ENCODE results near the gene AMOTL2. TPM values are rescaled to one million over a fixed set of nuclear protein-coding genes. Genes with fewer than 3 reads are reported as not detected.

Gene AMOTL2
- total and polyA plus RNA-seq, 2 donors (not counting 3 experiments of a cell fraction or from before 2014, with no cell fraction given) = 130 to 145 TPM

DNA sequence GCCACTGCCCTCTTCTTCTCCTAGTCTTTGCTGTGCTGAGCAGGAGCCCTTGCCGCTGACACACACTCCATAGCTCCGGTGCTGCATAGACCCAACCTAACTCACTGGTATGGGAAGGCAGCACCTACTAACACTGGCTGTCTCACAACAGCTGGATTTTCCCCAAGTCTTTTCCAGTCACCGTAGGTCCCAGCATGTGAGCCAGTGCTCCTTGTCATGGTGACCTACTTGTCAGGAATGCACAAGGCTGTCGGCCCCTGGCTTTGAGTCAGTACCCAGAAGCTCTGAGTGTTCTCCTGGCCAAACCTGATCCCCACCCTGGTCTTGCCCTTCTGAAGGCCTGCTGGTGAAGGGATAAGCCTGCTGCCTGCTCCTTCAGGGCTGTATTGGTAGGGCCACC lies 25.7 kb downstream of the AMOTL2 start:
- H3K4me3 ChIP-seq (replicated peaks in 1 of 3; ENCODE audit: insufficient read depth in 1 of 3, low read depth in 1 of 3, low read length in 3 of 3) = no peak overlapping the region
- H3K9me3 ChIP-seq (replicated peaks; ENCODE audit: control insufficient read depth, insufficient read depth, low read length) = no peaks in the 10 kb centered on the region
- H3K9me1 ChIP-seq (replicated peaks; ENCODE audit: control insufficient read depth, extremely low read depth, insufficient read depth, low read length) = no peaks in the 10 kb centered on the region
- no TSS peak for BruUV-seq (replicated peaks)
- no peak overlapping the region for H3K9ac ChIP-seq (replicated peaks; ENCODE audit: extremely low read depth, insufficient read depth, low read length)
- no peaks in the 10 kb centered on the region for H4K20me1 ChIP-seq (replicated peaks; ENCODE audit: control insufficient read depth, extremely low read depth, insufficient read depth, low read length)
- no peak overlapping the region for H3K27ac ChIP-seq (ENCODE audit: insufficient read depth, low read depth, low read length)
- DNase-seq (ENCODE audit: low read depth, low spot score) = no peak
- FAIRE-seq = no peak
- CTCF ChIA-PET = interaction anchor here (1.2 kb wide), 1 partner anchor 31 kb away, joined by 3 read pairs; no protein-coding TSS in a partner anchor
- no peak overlapping the region for H2AFZ ChIP-seq (ENCODE audit: low read depth, low read length)
- POLR2A ChIA-PET = no interaction called here
- no peak overlapping the region for H3K4me2 ChIP-seq (ENCODE audit: insufficient read depth, low read length)
- no peaks in the 10 kb centered on the region for H3K4me1 ChIP-seq (ENCODE audit: control insufficient read depth, extremely low read depth, insufficient read depth, low read length)
- intact Hi-C loops (cut with micrococcal nuclease) = no loop called here
- dilution Hi-C loops (cut with MboI; ENCODE audit: extremely low pct_ligation_motif_present, low sequenced_read_pairs) = no loop called here
- no peaks in the 10 kb centered on the region for H3K79me2 ChIP-seq (ENCODE audit: control insufficient read depth, insufficient read depth, low read length)
- TF ChIP-seq MYC (IDR thresholded peaks at IDR 0.05; ENCODE audit: low read depth, low read length) = no peak
- TF ChIP-seq, protein P1, sequence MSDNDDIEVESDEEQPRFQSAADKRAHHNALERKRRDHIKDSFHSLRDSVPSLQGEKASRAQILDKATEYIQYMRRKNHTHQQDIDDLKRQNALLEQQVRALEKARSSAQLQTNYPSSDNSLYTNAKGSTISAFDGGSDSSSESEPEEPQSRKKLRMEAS (IDR thresholded peaks at IDR 0.05; ENCODE audit: insufficient read depth, insufficient read length) = no peak
- no peak for TF ChIP-seq POLR2A (IDR thresholded peaks at IDR 0.05; ENCODE audit: low read depth, low read length)
- no peak for TF ChIP-seq JUN (IDR thresholded peaks at IDR 0.05; ENCODE audit: borderline replicate concordance, insufficient read depth, insufficient read length, low read depth)
- TF ChIP-seq EZH2 (IDR thresholded peaks at IDR 0.05; ENCODE audit: borderline replicate concordance, low read depth, low read length, severe bottlenecking) = no peak
- TF ChIP-seq, protein P2, sequence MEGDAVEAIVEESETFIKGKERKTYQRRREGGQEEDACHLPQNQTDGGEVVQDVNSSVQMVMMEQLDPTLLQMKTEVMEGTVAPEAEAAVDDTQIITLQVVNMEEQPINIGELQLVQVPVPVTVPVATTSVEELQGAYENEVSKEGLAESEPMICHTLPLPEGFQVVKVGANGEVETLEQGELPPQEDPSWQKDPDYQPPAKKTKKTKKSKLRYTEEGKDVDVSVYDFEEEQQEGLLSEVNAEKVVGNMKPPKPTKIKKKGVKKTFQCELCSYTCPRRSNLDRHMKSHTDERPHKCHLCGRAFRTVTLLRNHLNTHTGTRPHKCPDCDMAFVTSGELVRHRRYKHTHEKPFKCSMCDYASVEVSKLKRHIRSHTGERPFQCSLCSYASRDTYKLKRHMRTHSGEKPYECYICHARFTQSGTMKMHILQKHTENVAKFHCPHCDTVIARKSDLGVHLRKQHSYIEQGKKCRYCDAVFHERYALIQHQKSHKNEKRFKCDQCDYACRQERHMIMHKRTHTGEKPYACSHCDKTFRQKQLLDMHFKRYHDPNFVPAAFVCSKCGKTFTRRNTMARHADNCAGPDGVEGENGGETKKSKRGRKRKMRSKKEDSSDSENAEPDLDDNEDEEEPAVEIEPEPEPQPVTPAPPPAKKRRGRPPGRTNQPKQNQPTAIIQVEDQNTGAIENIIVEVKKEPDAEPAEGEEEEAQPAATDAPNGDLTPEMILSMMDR (IDR thresholded peaks at IDR 0.05; ENCODE audit: extremely low read depth in 1 of 2, insufficient read depth in 1 of 2, low read depth in 1 of 2, low read length in 2 of 2) = no peak
- TF ChIP-seq FOS (IDR thresholded peaks at IDR 0.05; ENCODE audit: borderline replicate concordance, insufficient read depth, low read length) = no peak
- no peak for TF ChIP-seq GATA2 (IDR thresholded peaks at IDR 0.05; ENCODE audit: insufficient read depth, insufficient read length, low read depth, low read length)
- no peak for TF ChIP-seq POLR2AphosphoS5 (IDR thresholded peaks at IDR 0.05; ENCODE audit: insufficient read depth, low read depth, low read length)
- no peaks in the 10 kb centered on the region for H3K27me3 ChIP-seq (ENCODE audit: control insufficient read depth in 2 of 2, insufficient read depth in 2 of 2, low read length in 2 of 2)
- H3K36me3 ChIP-seq (ENCODE audit: control insufficient read depth in 2 of 2, extremely low read depth in 1 of 2, insufficient read depth in 2 of 2, low read length in 2 of 2) = no peaks in the 10 kb centered on the region

Data from endothelial cell of umbilical vein (primary cell).